OCI-LY3 (cell line): Measurements from ENCODE around the gene PCDH18.

ENCODE experiments used
- EZH2phosphoT487 ChIP-seq: fragments of 200-600 bp; shearing (Covaris generic); IDR thresholded peaks from 2 replicates; pipeline ENCODE4 v1.6.1; 2018; ENCODE audit warnings: antibody characterized with exemption, mixed run types, low read depth
- TF ChIP-seq, protein P1 (sequence below): fragments of 200-600, 300-600 bp; sonication (generic); IDR thresholded peaks from 2 replicates; pipeline ENCODE4 v1.5.1; 2014; ENCODE audit warnings: antibody characterized with exemption, low read length, low read depth

DNA sequence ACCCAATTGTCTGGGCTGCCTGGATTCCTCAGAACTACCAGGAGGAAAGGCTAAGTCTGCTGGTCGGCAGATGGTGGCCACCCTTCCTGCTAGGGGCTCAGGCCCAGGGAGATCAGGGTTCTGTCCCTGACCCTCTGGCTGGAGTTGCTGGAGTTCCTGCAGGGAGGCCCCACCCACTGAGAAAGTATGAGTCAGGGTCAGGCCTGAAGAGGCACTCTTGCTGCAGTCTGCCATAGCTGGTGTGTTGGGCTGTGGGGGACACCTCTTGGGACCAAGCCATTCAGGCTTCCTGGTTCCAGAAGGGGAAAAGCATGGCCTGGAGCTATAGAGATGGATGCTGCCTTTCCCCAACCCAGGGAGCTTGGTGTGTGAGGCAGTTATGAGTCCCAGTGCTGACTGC is 40.4 kb upstream of the PCDH18 start:
- TF ChIP-seq, protein P1, sequence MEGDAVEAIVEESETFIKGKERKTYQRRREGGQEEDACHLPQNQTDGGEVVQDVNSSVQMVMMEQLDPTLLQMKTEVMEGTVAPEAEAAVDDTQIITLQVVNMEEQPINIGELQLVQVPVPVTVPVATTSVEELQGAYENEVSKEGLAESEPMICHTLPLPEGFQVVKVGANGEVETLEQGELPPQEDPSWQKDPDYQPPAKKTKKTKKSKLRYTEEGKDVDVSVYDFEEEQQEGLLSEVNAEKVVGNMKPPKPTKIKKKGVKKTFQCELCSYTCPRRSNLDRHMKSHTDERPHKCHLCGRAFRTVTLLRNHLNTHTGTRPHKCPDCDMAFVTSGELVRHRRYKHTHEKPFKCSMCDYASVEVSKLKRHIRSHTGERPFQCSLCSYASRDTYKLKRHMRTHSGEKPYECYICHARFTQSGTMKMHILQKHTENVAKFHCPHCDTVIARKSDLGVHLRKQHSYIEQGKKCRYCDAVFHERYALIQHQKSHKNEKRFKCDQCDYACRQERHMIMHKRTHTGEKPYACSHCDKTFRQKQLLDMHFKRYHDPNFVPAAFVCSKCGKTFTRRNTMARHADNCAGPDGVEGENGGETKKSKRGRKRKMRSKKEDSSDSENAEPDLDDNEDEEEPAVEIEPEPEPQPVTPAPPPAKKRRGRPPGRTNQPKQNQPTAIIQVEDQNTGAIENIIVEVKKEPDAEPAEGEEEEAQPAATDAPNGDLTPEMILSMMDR, result no peak
- no peak for TF ChIP-seq EZH2phosphoT487
